GM12878 (cell line): ENCODE measurements around the gene RAI14.

Experiments used
- CBFB ChIP-seq: IDR thresholded peaks from 2 replicates; pipeline ENCODE4 v1.6.1; 2016; ENCODE audit warnings: antibody characterized with exemption, low read depth
- CEBPB ChIP-seq, 2 experiments: fragments of 150-350 bp in 1 of 2; IDR thresholded peaks; 2 replicates each; pipeline ENCODE4 v1.6.1; 2012 to 2014; ENCODE audit warnings: low read depth in 2 of 2, low read length in 2 of 2, borderline replicate concordance in 1 of 2, inconsistent platforms in 1 of 2
- CREB1 ChIP-seq: IDR thresholded peaks from 2 replicates; pipeline ENCODE4 v1.6.1; 2012; ENCODE audit warnings: low read depth, mild to moderate bottlenecking, inconsistent platforms
- CREM ChIP-seq: IDR thresholded peaks from 2 replicates; pipeline ENCODE4 v1.6.1; 2014; ENCODE audit warnings: antibody characterized with exemption, low read depth
- CTCF ChIP-seq, 3 experiments: IDR thresholded peaks in 2 of 3; conservative IDR thresholded peaks in 1 of 3; 2 replicates each; pipeline ENCODE4 v1.5.1; 2011; ENCODE audit warnings: low read depth in 3 of 3, low read length in 3 of 3, mild to moderate bottlenecking in 3 of 3, control low read depth in 2 of 3, moderate library complexity in 2 of 3, inconsistent platforms in 1 of 3, mixed read lengths in 1 of 3; ENCODE audit not compliant: control insufficient read depth in 2 of 3, insufficient read depth in 1 of 3; ENCODE audit errors: extremely low read depth in 1 of 3
- MXI1 ChIP-seq: fragments of 150-350 bp; IDR thresholded peaks from 2 replicates; pipeline ENCODE4 v1.6.1; 2011; ENCODE audit warnings: low read depth, mild to moderate bottlenecking, inconsistent platforms, low read length, improper control_type of control experiment
- POLR2A ChIP-seq: IDR thresholded peaks from 2 replicates; pipeline ENCODE4 v1.6.1; 2011; ENCODE audit warnings: low read depth, mild to moderate bottlenecking, low read length
- POLR2AphosphoS5 ChIP-seq: IDR thresholded peaks from 2 replicates; pipeline ENCODE4 v1.6.1; 2011; ENCODE audit warnings: mild to moderate bottlenecking, low read length, inconsistent platforms
- RCOR1 ChIP-seq: conservative IDR thresholded peaks from 2 replicates; pipeline ENCODE4 v1.6.1; 2012; ENCODE audit warnings: low read depth, low read length, improper control_type of control experiment
- TBL1XR1 ChIP-seq: IDR thresholded peaks from 2 replicates; pipeline ENCODE4 v1.6.1; 2012; ENCODE audit warnings: low read depth, low read length, improper control_type of control experiment
- TCF3 ChIP-seq: IDR thresholded peaks from 2 replicates; pipeline ENCODE4 v1.6.1; 2012; ENCODE audit warnings: low read depth, mild to moderate bottlenecking, low read length, borderline replicate concordance; ENCODE audit not compliant: insufficient read depth

- no peak for TF ChIP-seq MXI1
- TF ChIP-seq CEBPB (IDR thresholded peaks at IDR 0.05; ENCODE audit: borderline replicate concordance in 1 of 2, low read depth in 2 of 2, low read length in 2 of 2), result no peak
- TF ChIP-seq POLR2AphosphoS5, result no peak
- no peak for TF ChIP-seq TCF3
- no peak for TF ChIP-seq CBFB
- no peak for TF ChIP-seq POLR2A
- TF ChIP-seq RCOR1, result no peak
- TF ChIP-seq CTCF (IDR thresholded peaks at IDR 0.05 in 2 of 3, conservative IDR thresholded peaks at IDR 0.05 in 1 of 3; ENCODE audit: control insufficient read depth in 2 of 3, extremely low read depth in 1 of 3, insufficient read depth in 1 of 3, low read depth in 3 of 3, low read length in 3 of 3), result no peak
- TF ChIP-seq CREM, result no peak
- TF ChIP-seq TBL1XR1, result no peak
- TF ChIP-seq CREB1, result no peak
These were observed 75.5 kb downstream of the RAI14 start for GRCh38 chr5:34731435-34732232.
